SK-N-SH (cell line): ENCODE results near the gene POLN. TPM values are rescaled to one million over a fixed set of nuclear protein-coding genes. Genes with fewer than 3 reads are reported as not detected.

ENCODE experiments used
- CTCF ChIA-PET: fragments of 300-600, 350-600 bp; formaldehyde crosslinking; extraction: SDS; loops from one replicate; lab custom pipeline; 2021; lab: Yijun Ruan, JAX
- POLR2A ChIA-PET: fragments of 350-600 bp; sonication (Branson Sonifier 250); formaldehyde crosslinking; extraction: SDS; loops from one replicate; lab custom pipeline; 2020; ENCODE audit warnings: antibody characterized with exemption, inconsistent platforms; lab: Yijun Ruan, JAX
- DNase-seq: peaks from one replicate; pipeline ENCODE4 v3.0.0; 2012
- H2AFZ ChIP-seq: fragments of 200-600 bp; sonication (generic); 2 replicates; pipeline ENCODE4 v1.8.1; 2016; ENCODE audit warnings: antibody characterized with exemption, mild to moderate bottlenecking, low read depth
- H3F3A ChIP-seq: fragments of 200-600 bp; sonication (generic); replicated peaks from 2 replicates; pipeline ENCODE3; 2016; ENCODE audit warnings: antibody characterized with exemption, mild to moderate bottlenecking; ENCODE audit not compliant: insufficient read depth
- H3K27ac ChIP-seq, 2 experiments: fragments of 200-500 bp in 1 of 2; fragments of 200-600 bp in 1 of 2; sonication (Bioruptor generic) in 1 of 2; sonication (generic), shearing (Covaris generic) in 1 of 2; 2 replicates each; pipeline versions ENCODE4 v1.5.1 to v1.6.1; 2014 to 2016; ENCODE audit warnings: low read depth in 2 of 2, inconsistent platforms in 1 of 2, low read length in 1 of 2, mild to moderate bottlenecking in 1 of 2, mixed read lengths in 1 of 2
- H3K27me3 ChIP-seq: fragments of 200-600 bp; sonication (generic), shearing (Covaris generic); 2 replicates; pipeline ENCODE4 v1.6.1; 2016; ENCODE audit warnings: mixed run types; ENCODE audit not compliant: insufficient read depth
- H3K36me3 ChIP-seq, 2 experiments: fragments of 200-500 bp in 1 of 2; fragments of 200-600 bp in 1 of 2; sonication (Bioruptor generic) in 1 of 2; sonication (generic) in 1 of 2; replicated peaks in 1 of 2; 2 replicates each; pipeline versions ENCODE3 to v1.5.1; 2014 to 2016; ENCODE audit warnings: low read length in 1 of 2, mild to moderate bottlenecking in 1 of 2; ENCODE audit not compliant: insufficient read depth in 2 of 2, control insufficient read depth in 1 of 2
- H3K4me1 ChIP-seq, 2 experiments: fragments of 200-500 bp in 1 of 2; fragments of 200-600 bp in 1 of 2; sonication (Bioruptor generic) in 1 of 2; sonication (generic), shearing (Covaris generic) in 1 of 2; 2 replicates each; pipeline versions ENCODE4 v1.5.1 to v1.6.1; 2014 to 2016; ENCODE audit warnings: low read depth in 1 of 2, low read length in 1 of 2, mixed run types in 1 of 2; ENCODE audit not compliant: insufficient read depth in 2 of 2, control insufficient read depth in 1 of 2
- H3K4me2 ChIP-seq: fragments of 200-600 bp; sonication (generic), shearing (Covaris generic); 2 replicates; pipeline ENCODE4 v1.6.1; 2017; ENCODE audit warnings: mixed run types
- H3K4me3 ChIP-seq, 2 experiments: fragments of 200-500 bp in 1 of 2; fragments of 200-600 bp in 1 of 2; sonication (Bioruptor generic) in 1 of 2; sonication (generic), shearing (Covaris generic) in 1 of 2; 2 replicates each; pipeline versions ENCODE4 v1.5.1 to v1.8.1; 2014 to 2016; ENCODE audit warnings: low read depth in 2 of 2, inconsistent platforms in 1 of 2, low read length in 1 of 2, mild to moderate bottlenecking in 1 of 2, mixed read lengths in 1 of 2, moderate library complexity in 1 of 2
- H3K79me2 ChIP-seq: fragments of 200-600 bp; sonication (generic); 2 replicates; pipeline ENCODE4 v1.8.1; 2017; ENCODE audit warnings: mild to moderate bottlenecking; ENCODE audit not compliant: insufficient read depth
- H3K9ac ChIP-seq: fragments of 200-600 bp; sonication (generic); 2 replicates; pipeline ENCODE4 v1.6.1; 2017; ENCODE audit warnings: mixed run types
- H3K9me2 ChIP-seq: fragments of 200-600 bp; sonication (generic); 2 replicates; pipeline ENCODE4 v1.6.1; 2017; ENCODE audit warnings: mixed run types
- H3K9me3 ChIP-seq: fragments of 200-600 bp; sonication (generic); 2 replicates; pipeline ENCODE4 v1.6.1; 2017; ENCODE audit warnings: mixed run types, mild to moderate bottlenecking, moderate library complexity
- H4K20me1 ChIP-seq: fragments of 200-600 bp; sonication (generic); 2 replicates; pipeline ENCODE4 v1.6.1; 2017; ENCODE audit warnings: mild to moderate bottlenecking, mixed run types; ENCODE audit not compliant: insufficient read depth
- CHD2 ChIP-seq: fragments of 150-350 bp; IDR thresholded peaks from 2 replicates; pipeline ENCODE4 v1.6.1; 2018; ENCODE audit warnings: low read length; ENCODE audit not compliant: partially characterized antibody
- CTCF ChIP-seq: fragments of 200-600 bp; sonication (generic); IDR thresholded peaks from 2 replicates; pipeline ENCODE4 v1.6.1; 2017; ENCODE audit warnings: antibody characterized with exemption, mild to moderate bottlenecking, moderate library complexity
- EZH2phosphoT487 ChIP-seq: fragments of 200-600 bp; sonication (generic); IDR thresholded peaks from 2 replicates; pipeline ENCODE4 v1.6.1; 2017; ENCODE audit warnings: low read depth, mixed run types, mild to moderate bottlenecking, antibody characterized with exemption, moderate library complexity, borderline replicate concordance
- FOSL2 ChIP-seq: IDR thresholded peaks from 2 replicates; pipeline ENCODE4 v1.4.0; 2012; ENCODE audit warnings: low read depth, mild to moderate bottlenecking, moderate library complexity, borderline replicate concordance
- GABPA ChIP-seq: IDR thresholded peaks from 2 replicates; pipeline ENCODE4 v1.4.0; 2012; ENCODE audit warnings: low read depth, mild to moderate bottlenecking
- GATA2 ChIP-seq: sonication (generic); formaldehyde crosslinking; IDR thresholded peaks from 2 replicates; pipeline ENCODE4 v1.5.0; 2020; ENCODE audit warnings: mild to moderate bottlenecking, missing genetic modification reagents
- IRF3 ChIP-seq: fragments of 150-350 bp; IDR thresholded peaks from 2 replicates; pipeline ENCODE4 v1.6.1; 2016; ENCODE audit warnings: mild to moderate bottlenecking, low read depth, low read length
- JUND ChIP-seq: IDR thresholded peaks from 2 replicates; pipeline ENCODE4 v1.4.0; 2012
- MAX ChIP-seq: IDR thresholded peaks from 2 replicates; pipeline ENCODE4 v1.4.0; 2012; ENCODE audit warnings: low read depth
- MEF2A ChIP-seq: IDR thresholded peaks from 2 replicates; pipeline ENCODE4 v1.4.0; 2012; ENCODE audit warnings: low read depth, borderline replicate concordance
- MXI1 ChIP-seq: IDR thresholded peaks from 2 replicates; pipeline ENCODE4 v1.6.1; 2012; ENCODE audit warnings: mild to moderate bottlenecking, low read depth, low read length, improper control_type of control experiment
- NFIC ChIP-seq: IDR thresholded peaks from 2 replicates; pipeline ENCODE4 v1.4.0; 2012; ENCODE audit warnings: borderline replicate concordance
- POLR2AphosphoS5 ChIP-seq: IDR thresholded peaks from 2 replicates; pipeline ENCODE4 v1.6.1; 2012; ENCODE audit warnings: low read depth, low read length
- RAD21 ChIP-seq: IDR thresholded peaks from 2 replicates; pipeline ENCODE4 v1.6.1; 2012; ENCODE audit warnings: mild to moderate bottlenecking, low read length
- RCOR1 ChIP-seq: fragments of 150-350 bp; IDR thresholded peaks from 2 replicates; pipeline ENCODE4 v1.6.1; 2017; ENCODE audit warnings: antibody characterized with exemption, low read length
- SMC3 ChIP-seq: IDR thresholded peaks from 2 replicates; pipeline ENCODE4 v1.6.1; 2012; ENCODE audit warnings: low read depth, low read length, improper control_type of control experiment
- TCF12 ChIP-seq: IDR thresholded peaks from 2 replicates; pipeline ENCODE4 v1.4.0; 2012
- TEAD4 ChIP-seq: IDR thresholded peaks from 2 replicates; pipeline ENCODE4 v1.4.0; 2012; ENCODE audit warnings: mild to moderate bottlenecking, borderline replicate concordance; ENCODE audit not compliant: insufficient read depth
- USF1 ChIP-seq: IDR thresholded peaks from 2 replicates; pipeline ENCODE4 v1.4.0; 2012; ENCODE audit warnings: low read depth, borderline replicate concordance
- USF2 ChIP-seq: fragments of 150-350 bp; IDR thresholded peaks from 2 replicates; pipeline ENCODE4 v1.6.1; 2017; ENCODE audit warnings: antibody characterized with exemption, low read length, low read depth, borderline replicate concordance
- whole genome bisulfite sequencing: methylation state at CpG from one replicate; pipeline ENCODE4 v1.1.6; 2017; ENCODE audit warnings: low lambda C conversion rate; 5-methylcytosine and 5-hydroxymethylcytosine counted together
- polyA plus RNA-seq, 3 experiments: library from polyadenylated mRNA; depleted of rRNA; stranded (reverse); fragments of >200 nt; gene quantifications; 2 replicates each; pipeline ENCODE4 v1.2.3, GENCODE V29; 2012

Gene POLN
- polyA plus RNA-seq, 1 of the 3 experiments (the other 2 are of a cell fraction) = 0.67 TPM

GRCh38 chr4:2075171-2075986 is 166.5 kb downstream of the POLN start:
- no peaks in the 10 kb centered on the region for H3F3A ChIP-seq
- H2AFZ ChIP-seq = no peak overlapping the region
- no peaks in the 10 kb centered on the region for H3K79me2 ChIP-seq
- TF ChIP-seq EZH2phosphoT487 = no peak
- TF ChIP-seq MXI1 = no peak
- TF ChIP-seq TEAD4 = no peak
- TF ChIP-seq GABPA = no peak
- no peak for TF ChIP-seq CHD2
- no peak for TF ChIP-seq RAD21
- no peak for TF ChIP-seq CTCF
- TF ChIP-seq POLR2AphosphoS5 = no peak
- no peak for TF ChIP-seq SMC3
- no peak overlapping the region for H3K4me2 ChIP-seq
- H4K20me1 ChIP-seq = no peaks in the 10 kb centered on the region
- WGBS = 34% methylated on average over 5 of the region's 12 CpGs
- no peaks in the 10 kb centered on the region; a peak in 1 of 4 replicates for H3K4me1 ChIP-seq
- no peaks in the 10 kb centered on the region for H3K9me2 ChIP-seq
- no peak overlapping the region for H3K4me3 ChIP-seq
- no peak overlapping the region for H3K9ac ChIP-seq
- no peak overlapping the region for H3K27ac ChIP-seq
- H3K9me3 ChIP-seq = no peaks in the 10 kb centered on the region
- DNase-seq = no peak
- ChIA-PET POLR2A (no interaction called here), CTCF (interaction anchor here (0.7 to 1.2 kb wide), 2 partner anchors 9 to 23 kb away, joined by 3 read pairs; no protein-coding TSS in a partner anchor)
- no peaks in the 10 kb centered on the region for H3K36me3 ChIP-seq
- no peaks in the 10 kb centered on the region for H3K27me3 ChIP-seq

GRCh38 chr4:2074588-2074987 is 167.3 kb downstream of the POLN start:
- no peak overlapping the region for H3K4me3 ChIP-seq
- no peaks in the 10 kb centered on the region for H3K79me2 ChIP-seq
- H2AFZ ChIP-seq = no peak overlapping the region
- WGBS = 38% methylated on average over 2 of the region's 11 CpGs
- no peaks in the 10 kb centered on the region for H4K20me1 ChIP-seq
- H3K36me3 ChIP-seq = no peaks in the 10 kb centered on the region
- no peaks in the 10 kb centered on the region for H3K9me3 ChIP-seq
- no peak overlapping the region for H3K9ac ChIP-seq
- H3K4me1 ChIP-seq = no peaks in the 10 kb centered on the region; a peak in 1 of 4 replicates
- no peak overlapping the region for H3K27ac ChIP-seq
- ChIA-PET POLR2A (no interaction called here), CTCF (no interaction called here)
- no peaks in the 10 kb centered on the region for H3K27me3 ChIP-seq
- no peak for TF ChIP-seq EZH2phosphoT487
- no peak for TF ChIP-seq MEF2A
- TF ChIP-seq USF2 = no peak
- no peak for TF ChIP-seq RCOR1
- no peak for TF ChIP-seq USF1
- no peak for TF ChIP-seq MAX
- no peak for TF ChIP-seq TCF12
- no peak for TF ChIP-seq SMC3
- no peak for TF ChIP-seq JUND
- no peak for TF ChIP-seq FOSL2
- TF ChIP-seq GATA2 (CRISPR knock-in tag) = no peak
- TF ChIP-seq NFIC = no peak
- no peak for TF ChIP-seq CTCF
- no peak for TF ChIP-seq IRF3
- H3K9me2 ChIP-seq = no peaks in the 10 kb centered on the region
- DNase-seq = no peak
- no peaks in the 10 kb centered on the region for H3F3A ChIP-seq
- no peak overlapping the region for H3K4me2 ChIP-seq
